Karpas-422 (cell line): ENCODE results near the gene ARSB. TPM values are rescaled to one million over a fixed set of nuclear protein-coding genes. Genes with fewer than 3 reads are reported as not detected.

Experiments used
- DNase-seq: peaks from one replicate; pipeline ENCODE4 v3.0.0-alpha.2; 2015
- H2AFZ ChIP-seq: fragments of 200-600 bp; sonication (generic); 2 replicates; pipeline ENCODE4 v1.6.1; 2014; ENCODE audit warnings: antibody characterized with exemption, low read length, mixed read lengths
- H3K27ac ChIP-seq: fragments of 200-600 bp; sonication (generic); 2 replicates; pipeline ENCODE4 v1.5.1; 2014; ENCODE audit warnings: mild to moderate bottlenecking, low read length, moderate library complexity
- H3K27me3 ChIP-seq: fragments of 200-600 bp; sonication (generic); 2 replicates; pipeline ENCODE4 v1.6.1; 2014; ENCODE audit warnings: low read length, mixed read lengths
- H3K36me3 ChIP-seq: fragments of 200-600 bp; sonication (generic); 2 replicates; pipeline ENCODE4 v1.6.1; 2014; ENCODE audit warnings: low read length, mixed read lengths; ENCODE audit not compliant: insufficient read depth
- H3K4me1 ChIP-seq: fragments of 200-600 bp; sonication (generic); 2 replicates; pipeline ENCODE4 v1.6.1; 2014; ENCODE audit warnings: mild to moderate bottlenecking, low read length, mixed read lengths
- H3K4me2 ChIP-seq: fragments of 200-600 bp; sonication (generic); 2 replicates; pipeline ENCODE4 v1.6.1; 2014; ENCODE audit warnings: low read length, low read depth, mild to moderate bottlenecking; ENCODE audit not compliant: poor library complexity, severe bottlenecking
- H3K4me3 ChIP-seq: fragments of 200-600 bp; sonication (generic); 2 replicates; pipeline ENCODE4 v1.5.1; 2014; ENCODE audit warnings: mild to moderate bottlenecking, antibody characterized with exemption, low read length, mixed read lengths
- H3K79me2 ChIP-seq: fragments of 200-600 bp; sonication (generic); 2 replicates; pipeline ENCODE4 v1.6.1; 2014; ENCODE audit warnings: mild to moderate bottlenecking, low read length, mixed read lengths
- H3K9ac ChIP-seq: fragments of 200-600 bp; sonication (generic); 2 replicates; pipeline ENCODE4 v1.6.0; 2014; ENCODE audit warnings: low read length
- H3K9me2 ChIP-seq: fragments of 200-600 bp; sonication (generic), shearing (Covaris generic); replicated peaks from 2 replicates; pipeline ENCODE4 v1.6.0; 2014; ENCODE audit warnings: mild to moderate bottlenecking, low read length, moderate library complexity; ENCODE audit not compliant: insufficient read depth
- H3K9me3 ChIP-seq: fragments of 300-700, 200-600 bp; sonication (generic); 2 replicates; pipeline ENCODE4 v1.6.1; 2014; ENCODE audit warnings: low read length, mixed read lengths
- H4K20me1 ChIP-seq: fragments of 200-600 bp; sonication (generic); 2 replicates; pipeline ENCODE4 v1.6.1; 2014; ENCODE audit warnings: mild to moderate bottlenecking, antibody characterized with exemption, low read length, low read depth; ENCODE audit not compliant: insufficient read depth
- total RNA-seq: library from RNA; depleted of rRNA; stranded (reverse); fragments of >200 nt; shearing (Covaris generic); gene quantifications from 2 replicates; pipeline ENCODE4 v1.2.3, GENCODE V29; 2014; ENCODE audit warnings: low replicate concordance

Gene ARSB
- total RNA-seq, 1 experiment from 2014 or later, result 10.8 TPM

GRCh38 chr5:78923622-78923970 is 61.5 kb downstream of the ARSB start:
- no peak overlapping the region for H3K27ac ChIP-seq
- H3K4me2 ChIP-seq, result no peak overlapping the region
- H3K4me3 ChIP-seq, result no peak overlapping the region
- H3K4me1 ChIP-seq, result no peaks in the 10 kb centered on the region
- no peak overlapping the region for H3K9ac ChIP-seq
- DNase-seq, result no peak
- H3K27me3 ChIP-seq, result no peaks in the 10 kb centered on the region
- H3K79me2 ChIP-seq, result no peaks in the 10 kb centered on the region
- H3K9me2 ChIP-seq, result no peaks in the 10 kb centered on the region
- no peaks in the 10 kb centered on the region; the same call in 1 of the 2 replicates for H4K20me1 ChIP-seq
- H2AFZ ChIP-seq, result no peak overlapping the region
- H3K36me3 ChIP-seq, result no peaks in the 10 kb centered on the region
- no peaks in the 10 kb centered on the region for H3K9me3 ChIP-seq

- Histone ChIP-seq H3K9me2 (no peaks in the 10 kb centered on the region), H3K9ac (no peak overlapping the region), H3K4me3 (no peak overlapping the region), H3K4me1 (no peaks in the 10 kb centered on the region), H3K36me3 (no peaks in the 10 kb centered on the region), H2AFZ (no peak overlapping the region), H4K20me1 (no peaks in the 10 kb centered on the region; the same call in 1 of the 2 replicates), H3K4me2 (no peak overlapping the region), H3K9me3 (no peaks in the 10 kb centered on the region), H3K27me3 (no peaks in the 10 kb centered on the region), H3K27ac (no peak overlapping the region), H3K79me2 (no peaks in the 10 kb centered on the region)
- DNase-seq, result no peak
Measured at GRCh38 chr5:78922879-78923621, 62.1 kb downstream of the ARSB start.

- no peak for DNase-seq
- no peaks in the 10 kb centered on the region; the same call in 1 of the 2 replicates for H4K20me1 ChIP-seq
- H3K9me3 ChIP-seq, result no peaks in the 10 kb centered on the region
- H3K79me2 ChIP-seq, result no peaks in the 10 kb centered on the region
- H3K9me2 ChIP-seq, result no peaks in the 10 kb centered on the region
- no peak overlapping the region for H3K27ac ChIP-seq
- H3K27me3 ChIP-seq, result no peaks in the 10 kb centered on the region
- no peak overlapping the region for H3K4me2 ChIP-seq
- no peak overlapping the region for H3K9ac ChIP-seq
- no peaks in the 10 kb centered on the region for H3K36me3 ChIP-seq
- no peak overlapping the region for H2AFZ ChIP-seq
- H3K4me1 ChIP-seq, result no peaks in the 10 kb centered on the region
- H3K4me3 ChIP-seq, result no peak overlapping the region
Measured at GRCh38 chr5:78920604-78921003, 64.5 kb downstream of the ARSB start.

GRCh38 chr5:78919796-78920195 is 65.3 kb downstream of the ARSB start:
- Histone ChIP-seq H2AFZ (no peak overlapping the region), H4K20me1 (no peaks in the 10 kb centered on the region; the same call in 1 of the 2 replicates)

GRCh38 chr5:78916044-78916443 is 69.1 kb downstream of the ARSB start:
- Histone ChIP-seq H3K4me3 (no peak overlapping the region), H3K36me3 (no peaks in the 10 kb centered on the region), H3K4me2 (no peak overlapping the region), H2AFZ (no peak overlapping the region), H3K79me2 (no peaks in the 10 kb centered on the region), H3K9me2 (no peaks in the 10 kb centered on the region), H3K9ac (no peak overlapping the region), H3K27me3 (no peaks in the 10 kb centered on the region), H3K9me3 (no peaks in the 10 kb centered on the region), H4K20me1 (no peaks in the 10 kb centered on the region), H3K4me1 (no peaks in the 10 kb centered on the region), H3K27ac (no peak overlapping the region)
- DNase-seq, result no peak

More at GRCh38 chr5:78919796-78920195, 65.3 kb downstream of the ARSB start:
- H3K4me2 ChIP-seq, result no peak overlapping the region
- no peaks in the 10 kb centered on the region for H3K9me2 ChIP-seq
- H3K27me3 ChIP-seq, result no peaks in the 10 kb centered on the region
- H3K27ac ChIP-seq, result no peak overlapping the region
- DNase-seq, result no peak
- no peaks in the 10 kb centered on the region for H3K9me3 ChIP-seq
- H3K4me3 ChIP-seq, result no peak overlapping the region
- H3K9ac ChIP-seq, result no peak overlapping the region
- H3K4me1 ChIP-seq, result no peaks in the 10 kb centered on the region
- no peaks in the 10 kb centered on the region for H3K36me3 ChIP-seq
- no peaks in the 10 kb centered on the region for H3K79me2 ChIP-seq

- Histone ChIP-seq H3K79me2 (no peaks in the 10 kb centered on the region), H4K20me1 (no peaks in the 10 kb centered on the region), H3K4me2 (no peak overlapping the region), H3K27me3 (no peaks in the 10 kb centered on the region), H3K9me3 (no peaks in the 10 kb centered on the region), H2AFZ (no peak overlapping the region), H3K4me3 (no peak overlapping the region), H3K4me1 (no peaks in the 10 kb centered on the region), H3K9me2 (no peaks in the 10 kb centered on the region), H3K27ac (no peak overlapping the region), H3K9ac (no peak overlapping the region), H3K36me3 (no peaks in the 10 kb centered on the region)
- no peak for DNase-seq
Measured at GRCh38 chr5:78915170-78915569, 69.9 kb downstream of the ARSB start.

- no peak overlapping the region for H3K27ac ChIP-seq
- H3K79me2 ChIP-seq, result no peaks in the 10 kb centered on the region
- H3K27me3 ChIP-seq, result no peaks in the 10 kb centered on the region
- H3K4me1 ChIP-seq, result no peaks in the 10 kb centered on the region
- H3K9me2 ChIP-seq, result no peaks in the 10 kb centered on the region
- H3K36me3 ChIP-seq, result no peaks in the 10 kb centered on the region
- no peaks in the 10 kb centered on the region for H3K9me3 ChIP-seq
- H4K20me1 ChIP-seq, result no peaks in the 10 kb centered on the region
- no peak overlapping the region for H3K4me2 ChIP-seq
- H3K4me3 ChIP-seq, result no peak overlapping the region
- no peak for DNase-seq
- H3K9ac ChIP-seq, result no peak overlapping the region
- no peak overlapping the region for H2AFZ ChIP-seq
Measured at GRCh38 chr5:78912811-78913210, 72.3 kb downstream of the ARSB start.

GRCh38 chr5:78912085-78912771 is 72.9 kb downstream of the ARSB start:
- Histone ChIP-seq H3K36me3 (no peaks in the 10 kb centered on the region), H3K9me3 (no peaks in the 10 kb centered on the region), H3K27me3 (no peaks in the 10 kb centered on the region), H4K20me1 (no peaks in the 10 kb centered on the region), H3K9me2 (no peaks in the 10 kb centered on the region), H3K4me3 (no peak overlapping the region), H3K4me2 (no peak overlapping the region), H3K27ac (no peak overlapping the region), H3K9ac (no peak overlapping the region), H2AFZ (no peak overlapping the region), H3K4me1 (no peaks in the 10 kb centered on the region), H3K79me2 (no peaks in the 10 kb centered on the region)
- DNase-seq, result no peak
